Stimulated activated CD8-positive, alpha-beta memory T cell treated with anti-CD3 and anti-CD28 coated beads, Interleukin-7, amount 100 ng/mL, for 24 hours (primary cell): ENCODE measurements around the gene COL4A1.
A peak's percentile ranks its signal among the peaks of the same experiment; 100 is the strongest.

Source experiments
- DNase-seq: peaks from one replicate; pipeline ENCODE4 v3.0.0-alpha.2; 2020; ENCODE audit warnings: low read depth

The COL4A1 gene

DNA sequence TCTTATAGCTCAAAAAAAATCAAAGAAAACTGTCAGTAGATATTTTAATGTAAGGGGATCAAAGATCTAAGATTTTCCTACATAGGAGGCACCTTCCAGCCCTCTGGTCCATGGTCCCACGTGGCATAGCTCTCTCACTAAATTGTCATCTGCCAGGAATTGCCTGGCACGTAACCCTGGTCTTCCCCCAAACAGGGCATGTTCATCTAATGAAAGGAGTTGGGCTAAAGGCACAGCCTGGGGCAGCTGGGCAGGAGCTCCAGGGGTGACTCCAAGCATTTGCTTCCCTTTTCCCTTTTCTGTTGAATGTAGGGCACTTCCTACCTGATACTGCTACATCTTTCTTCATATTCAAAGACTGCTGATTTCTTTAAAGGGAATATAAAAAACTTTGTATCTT is 148.7 kb downstream of the COL4A1 start:
- DNase-seq = no peak

DNA sequence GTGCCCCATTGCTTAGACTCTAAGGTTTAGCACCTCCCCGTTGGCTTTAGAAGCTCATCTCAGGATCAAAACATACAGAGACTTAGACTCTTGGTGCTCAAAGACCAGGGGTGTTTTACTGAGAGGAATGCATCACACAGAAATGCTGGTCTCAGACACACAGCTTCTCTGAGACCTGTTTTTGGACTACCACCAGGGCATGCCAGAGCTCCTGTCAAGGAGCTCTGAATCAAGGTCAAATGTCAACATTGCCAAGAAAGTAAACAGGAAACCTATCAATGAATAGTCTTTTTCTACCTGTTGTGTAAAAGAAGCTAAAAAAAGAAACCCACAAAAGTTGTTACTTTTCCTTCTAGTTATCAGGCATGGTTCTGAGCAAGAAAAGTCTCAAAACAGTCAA is 149.2 kb downstream of the COL4A1 start:
- DNase-seq = no peak

DNA sequence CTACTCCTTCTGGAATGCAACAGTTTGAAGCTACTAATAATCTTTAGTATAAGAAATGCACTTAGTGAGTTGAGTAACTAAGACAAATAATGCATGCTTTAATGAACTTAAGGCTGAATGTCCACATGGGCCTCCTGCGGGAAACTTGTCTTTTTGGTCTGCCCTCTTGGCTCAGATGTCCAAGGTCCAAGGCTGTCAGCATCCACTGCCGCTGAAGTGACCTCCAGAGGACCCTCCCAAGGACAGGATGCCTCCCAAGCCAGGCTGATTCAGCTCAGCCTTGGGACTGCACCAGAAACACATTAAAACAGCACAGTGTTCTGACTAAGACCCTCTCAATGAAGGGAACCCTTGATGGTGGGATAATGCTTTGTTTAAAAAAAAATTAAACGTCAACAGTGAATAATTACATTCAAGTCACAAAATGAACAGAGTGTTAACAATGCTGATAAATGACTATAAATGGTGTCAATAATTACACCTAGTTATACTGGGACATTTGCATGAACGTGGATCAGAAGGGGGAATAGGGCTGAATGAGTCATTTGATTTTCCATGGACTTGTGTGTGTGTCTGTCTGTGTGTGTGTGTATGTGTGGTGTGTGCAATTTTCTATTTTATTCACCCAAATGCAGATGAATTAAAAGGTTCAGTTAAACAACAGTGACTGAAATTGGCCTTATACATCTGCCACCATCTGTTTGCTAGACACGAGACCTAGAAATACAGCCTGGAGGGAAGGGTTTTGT is 150.5 kb downstream of the COL4A1 start:
- no peak for DNase-seq

DNA sequence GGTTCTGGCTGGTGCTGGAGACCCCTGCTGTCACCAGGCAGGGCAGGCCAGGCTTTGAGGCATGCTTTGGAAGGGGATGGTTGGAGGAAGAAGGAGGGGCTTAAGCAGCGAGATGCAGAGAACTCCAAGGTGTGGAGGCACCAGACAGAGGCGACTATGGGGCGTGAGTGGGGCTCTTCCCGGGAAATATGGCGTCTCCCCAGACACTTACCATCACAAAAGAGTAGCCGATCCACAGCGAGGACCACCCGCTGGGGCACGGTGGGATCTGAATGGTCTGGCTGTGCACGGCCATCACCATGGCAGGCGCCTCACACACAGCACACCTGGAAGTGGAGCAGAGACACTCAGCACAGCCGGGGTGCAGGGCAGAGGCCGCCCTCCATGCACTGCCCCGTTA is 151.9 kb downstream of the COL4A1 start:
- no peak for DNase-seq

DNA sequence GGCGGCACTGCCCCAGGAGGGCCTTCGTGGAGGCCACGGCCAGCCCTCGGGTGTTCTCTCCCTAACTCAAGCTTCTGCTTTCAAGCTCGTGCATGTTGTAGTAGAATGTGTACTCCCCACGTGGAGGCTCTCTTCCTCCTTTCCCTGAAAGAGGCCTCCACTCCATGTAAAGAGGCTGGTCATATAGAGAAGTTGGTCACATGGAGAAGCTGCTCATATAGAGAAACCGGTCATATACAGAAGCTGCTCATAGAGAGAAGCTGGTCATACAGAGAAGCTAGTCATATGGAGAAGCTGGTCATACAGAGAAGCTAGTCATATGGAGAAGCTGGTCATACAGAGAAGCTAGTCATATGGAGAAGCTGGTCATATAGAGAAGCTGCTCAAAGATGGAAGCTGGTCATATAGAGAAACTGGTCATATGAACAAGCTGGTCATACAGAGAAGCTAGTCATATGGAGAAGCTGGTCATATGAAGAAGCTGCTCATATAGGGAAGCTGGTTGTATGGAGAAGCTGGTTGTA is 152.5 kb downstream of the COL4A1 start:
- DNase-seq = no peak

DNA sequence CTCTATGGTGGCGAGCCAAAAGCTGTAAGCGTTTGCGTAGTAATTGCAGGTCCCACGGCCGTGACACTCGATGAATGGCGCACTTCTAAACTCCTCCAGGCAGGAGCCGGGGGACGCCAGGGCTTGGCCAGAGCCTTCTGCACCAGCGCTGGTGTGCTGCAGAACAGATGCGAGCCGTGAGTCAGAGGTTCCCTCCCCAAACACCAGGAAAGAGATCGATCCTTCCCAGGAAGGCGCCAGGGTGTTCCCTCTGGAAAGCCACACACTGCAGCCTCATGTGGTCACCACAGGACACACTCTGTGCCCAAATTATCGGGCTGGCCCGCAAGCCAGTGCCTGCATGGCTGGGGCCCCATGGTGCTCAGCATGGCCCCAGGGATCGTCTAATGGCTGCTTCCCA is 154.6 kb downstream of the COL4A1 start:
- no peak for DNase-seq

DNA sequence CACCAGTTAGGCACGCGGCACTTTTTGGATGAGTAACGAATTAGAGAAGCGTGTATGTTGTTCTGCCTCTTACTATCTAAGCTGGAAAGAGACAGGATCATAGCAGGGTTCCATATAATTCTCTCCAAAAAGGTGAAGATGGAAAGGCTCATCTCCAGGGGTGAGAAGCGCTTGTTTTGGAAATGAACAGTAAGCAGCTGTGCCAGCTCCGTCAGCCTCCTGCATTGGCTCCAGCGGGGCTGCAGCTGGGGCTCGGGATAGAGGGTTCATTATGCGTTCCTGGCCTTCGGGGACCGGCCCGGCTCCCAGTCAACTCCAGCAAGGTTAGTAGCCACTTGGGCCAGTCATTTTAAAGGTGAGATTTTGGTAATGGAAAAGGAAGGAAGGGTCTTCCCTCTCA is 155.5 kb downstream of the COL4A1 start:
- DNase-seq = no peak

DNA sequence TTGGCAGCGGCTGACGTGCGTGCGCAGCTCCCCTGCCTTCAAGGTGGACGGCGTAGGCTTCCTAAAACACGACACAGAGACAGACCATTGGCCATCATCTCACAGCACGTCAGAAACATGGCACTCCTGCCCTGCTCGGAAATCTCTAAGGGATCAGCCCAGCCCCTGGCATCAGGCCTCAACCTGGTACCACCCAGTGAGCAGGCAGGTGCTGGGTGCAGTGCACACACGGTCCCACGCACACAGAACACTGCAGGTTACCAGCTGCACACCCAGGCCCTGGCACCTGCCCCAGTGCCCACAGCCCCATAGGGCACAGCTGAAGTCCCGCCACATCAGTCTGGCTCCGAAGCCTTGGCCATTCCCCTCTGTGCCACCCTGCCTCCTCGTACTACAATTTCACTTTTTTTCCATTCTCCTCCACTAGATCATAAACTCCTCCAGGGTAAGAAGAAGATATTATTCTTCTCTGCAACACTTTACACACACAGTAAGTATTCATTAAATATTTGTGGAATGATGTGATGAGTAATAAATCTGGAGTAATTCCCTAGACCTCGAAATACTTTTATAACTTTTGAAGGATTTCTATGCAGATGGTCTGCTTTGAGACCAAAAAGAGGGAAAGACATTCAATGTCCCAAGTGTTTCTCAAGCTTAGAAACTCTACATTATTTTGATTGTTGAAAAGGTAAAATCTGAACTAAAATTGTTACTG is 156.4 kb downstream of the COL4A1 start:
- no peak for DNase-seq

DNA sequence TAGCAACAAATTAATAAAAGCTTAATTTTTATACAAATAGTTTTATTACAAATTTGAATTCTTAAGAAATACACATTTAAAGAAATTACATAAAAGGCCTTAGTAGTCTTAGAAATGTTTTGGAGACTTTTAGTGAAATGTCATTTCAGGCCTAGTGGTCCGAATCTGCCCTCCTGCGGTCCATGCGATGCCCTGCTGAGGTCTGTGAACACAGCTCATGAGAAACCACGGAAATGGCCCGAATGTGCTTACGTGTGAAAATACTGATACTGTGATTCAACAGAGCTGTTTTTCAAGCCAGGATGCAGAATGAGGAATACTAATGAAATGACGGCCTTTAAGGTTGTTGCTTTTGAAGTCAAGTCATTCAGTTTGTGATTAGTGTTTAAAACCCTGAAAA is 157.9 kb downstream of the COL4A1 start:
- DNase-seq = no peak

DNA sequence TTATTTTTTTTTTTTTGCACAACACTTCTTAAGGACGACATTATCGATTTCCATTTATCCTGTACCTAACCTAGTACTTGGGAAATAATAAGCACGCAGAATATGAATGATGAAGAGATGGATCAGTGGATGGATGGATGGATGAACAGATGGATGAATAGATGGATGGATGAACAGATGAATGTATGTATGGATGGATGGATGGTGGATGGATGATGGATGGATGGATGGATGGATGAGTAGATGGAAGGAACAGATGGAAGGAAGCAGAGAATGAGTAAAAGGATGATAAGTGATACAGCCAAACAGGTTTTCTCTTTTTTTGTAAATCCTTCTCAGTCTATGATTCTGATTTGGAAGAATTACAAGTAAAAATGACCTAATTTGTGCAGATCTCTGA is 166.9 kb downstream of the COL4A1 start:
- DNase-seq = no peak

DNA sequence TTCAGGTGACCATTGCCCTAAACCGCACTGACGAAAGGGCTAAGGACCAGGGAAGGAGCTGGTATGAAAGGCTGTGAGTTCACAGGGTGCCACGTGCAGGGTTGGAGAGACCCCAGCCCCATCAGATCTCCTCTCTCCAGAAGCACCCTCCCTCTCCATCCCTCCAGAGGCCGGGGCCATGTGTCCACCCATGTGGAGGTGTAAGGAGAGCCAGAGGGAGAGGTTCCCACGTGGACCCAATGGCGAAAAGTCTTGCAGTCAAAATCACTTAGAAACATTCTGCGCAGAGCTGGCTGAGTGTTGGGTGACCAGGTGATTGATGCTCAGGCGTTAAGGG is 168.3 kb downstream of the COL4A1 start:
- DNase-seq = no peak

DNA sequence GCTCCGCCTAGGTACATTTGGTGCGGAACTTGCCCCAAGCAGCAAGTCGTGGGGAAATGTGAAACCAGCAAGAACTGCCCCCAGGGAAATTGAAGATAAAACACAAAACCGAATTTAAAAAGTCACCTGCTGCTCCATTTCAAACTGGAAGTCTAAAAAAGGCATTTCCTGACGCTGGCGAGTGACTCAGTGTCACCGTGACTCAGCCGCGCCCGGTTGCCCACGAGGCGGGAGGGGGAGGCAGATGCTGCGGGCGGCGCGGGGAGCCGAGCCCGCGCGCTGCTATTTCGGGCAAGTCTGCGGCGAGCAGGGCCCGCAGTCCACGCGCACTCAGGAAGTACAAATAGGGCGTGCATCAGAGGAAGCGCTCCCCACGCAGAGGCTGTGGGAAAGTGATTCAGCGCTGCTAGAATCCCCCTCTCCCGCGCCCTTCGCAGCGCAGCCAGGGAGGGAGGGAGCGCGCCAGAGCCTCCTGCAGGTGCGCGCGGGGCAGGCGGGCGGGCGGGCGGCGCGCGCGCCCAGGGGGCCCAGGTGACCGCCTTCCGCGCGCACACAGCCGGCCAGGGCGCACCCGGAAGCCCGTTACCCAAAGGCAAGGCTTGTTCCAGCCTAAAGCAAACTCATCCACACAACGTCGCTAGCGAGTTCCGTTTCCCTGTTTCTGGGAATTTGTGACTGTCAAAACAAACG is 168.8 kb downstream of the COL4A1 start:
- peak; percentile 51 for DNase-seq

DNA sequence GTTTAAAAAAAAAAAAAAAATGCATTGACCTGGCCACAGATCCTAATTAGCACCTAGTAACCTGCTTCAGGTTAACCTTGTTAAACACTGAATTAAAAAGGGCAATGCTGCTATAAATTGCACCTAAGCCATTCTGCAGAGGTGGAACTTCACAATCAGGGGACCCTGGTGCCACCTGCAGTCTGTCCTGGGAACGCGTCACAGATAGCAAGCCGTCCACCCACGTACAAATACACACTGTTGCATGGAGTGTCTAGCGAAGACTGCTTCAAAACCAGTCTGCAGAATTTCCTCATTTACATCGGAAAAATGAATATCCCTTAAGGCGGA is 169.3 kb downstream of the COL4A1 start:
- DNase-seq = no peak

DNA sequence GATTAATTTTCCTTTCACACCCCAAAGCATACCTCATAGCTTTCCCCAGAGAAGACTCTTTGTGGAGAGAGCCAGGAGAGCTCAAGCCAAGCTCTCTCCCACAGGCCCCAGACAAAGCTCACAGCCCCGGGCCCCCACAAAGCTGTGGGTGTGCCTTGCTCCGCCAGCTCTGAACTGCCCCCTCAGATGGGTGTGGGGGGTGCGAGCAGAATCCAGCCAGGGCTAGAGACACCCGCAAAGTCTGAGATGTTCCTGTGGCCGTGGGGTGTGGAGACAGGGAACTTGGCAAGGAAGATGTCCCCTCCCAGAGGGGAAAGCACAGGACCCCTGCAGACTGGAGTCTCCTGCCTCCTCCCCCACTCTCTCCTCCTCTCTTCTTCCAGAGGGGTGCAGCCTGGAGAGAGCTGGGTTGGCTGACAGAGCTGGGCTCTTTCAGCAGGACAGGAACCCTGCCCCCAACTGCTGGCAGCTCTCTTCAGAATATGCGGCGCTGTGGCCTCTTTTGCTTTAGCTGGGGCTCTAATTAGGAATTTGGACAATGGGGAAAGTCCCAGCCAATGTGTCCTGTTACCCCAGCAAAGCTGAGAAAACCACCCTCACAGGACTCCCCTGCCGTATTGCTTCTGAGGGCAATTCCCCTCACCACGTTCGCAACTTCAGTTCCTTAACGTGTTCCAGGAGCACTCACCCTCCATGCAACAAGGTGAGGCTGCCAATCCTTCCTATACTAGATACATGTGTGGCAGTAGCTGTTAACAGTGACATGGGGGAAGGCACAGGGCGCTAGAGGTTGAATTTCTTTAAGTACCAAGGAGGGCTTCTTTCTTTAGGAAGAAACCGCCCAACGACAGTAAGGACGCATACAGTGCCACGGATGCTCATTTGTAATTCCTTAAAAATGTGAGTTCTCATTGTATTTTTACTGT is 170.0 kb downstream of the COL4A1 start:
- DNase-seq = no peak

DNA sequence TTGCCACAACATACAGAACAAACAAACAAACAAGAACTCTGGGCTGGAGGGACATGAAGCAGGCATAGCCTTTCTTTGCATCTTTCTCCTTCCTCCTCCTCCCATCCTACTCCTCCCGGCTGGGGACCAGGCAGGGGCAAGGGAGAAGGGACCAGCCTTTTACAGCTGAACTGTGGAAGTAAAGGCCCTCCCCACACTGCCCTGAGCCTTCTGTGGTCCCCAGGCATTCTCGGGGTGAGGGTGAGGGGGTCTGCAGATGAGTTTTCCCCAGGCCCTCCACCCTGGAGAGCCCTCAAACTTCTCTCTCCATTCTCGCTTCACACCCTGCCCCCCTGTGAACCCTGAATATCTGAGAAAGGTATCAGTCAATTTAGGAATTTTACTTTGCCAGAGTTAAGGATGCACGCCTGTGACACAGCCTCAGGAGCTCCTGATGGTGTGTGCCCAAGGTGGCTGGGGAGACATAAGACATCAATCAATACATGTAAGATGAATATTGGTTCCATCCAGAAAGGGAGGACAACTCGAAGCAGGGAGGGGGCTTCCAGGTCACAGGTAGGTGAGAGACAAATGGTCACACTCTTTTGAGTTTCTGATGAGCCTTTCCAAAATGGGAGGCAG is 170.9 kb downstream of the COL4A1 start:
- no peak for DNase-seq

DNA sequence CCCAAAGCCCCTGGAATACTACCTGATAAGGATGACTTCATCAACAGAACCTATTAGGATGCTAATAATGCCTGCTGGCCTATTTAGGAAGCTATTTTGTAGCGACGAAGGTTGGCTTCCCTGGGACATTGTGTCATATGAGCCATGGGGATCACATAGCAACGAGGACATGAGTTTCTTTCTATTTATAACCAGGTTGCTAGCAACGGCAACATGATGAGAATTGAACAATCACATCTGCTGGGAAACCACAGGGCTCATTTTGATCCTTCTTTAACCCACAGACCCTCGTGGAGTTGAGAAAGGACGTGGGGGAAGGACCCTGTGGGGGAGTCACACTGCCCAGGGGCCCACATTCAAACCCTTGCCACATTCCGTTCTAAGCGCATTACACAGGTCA is 172.2 kb downstream of the COL4A1 start:
- DNase-seq = no peak

DNA sequence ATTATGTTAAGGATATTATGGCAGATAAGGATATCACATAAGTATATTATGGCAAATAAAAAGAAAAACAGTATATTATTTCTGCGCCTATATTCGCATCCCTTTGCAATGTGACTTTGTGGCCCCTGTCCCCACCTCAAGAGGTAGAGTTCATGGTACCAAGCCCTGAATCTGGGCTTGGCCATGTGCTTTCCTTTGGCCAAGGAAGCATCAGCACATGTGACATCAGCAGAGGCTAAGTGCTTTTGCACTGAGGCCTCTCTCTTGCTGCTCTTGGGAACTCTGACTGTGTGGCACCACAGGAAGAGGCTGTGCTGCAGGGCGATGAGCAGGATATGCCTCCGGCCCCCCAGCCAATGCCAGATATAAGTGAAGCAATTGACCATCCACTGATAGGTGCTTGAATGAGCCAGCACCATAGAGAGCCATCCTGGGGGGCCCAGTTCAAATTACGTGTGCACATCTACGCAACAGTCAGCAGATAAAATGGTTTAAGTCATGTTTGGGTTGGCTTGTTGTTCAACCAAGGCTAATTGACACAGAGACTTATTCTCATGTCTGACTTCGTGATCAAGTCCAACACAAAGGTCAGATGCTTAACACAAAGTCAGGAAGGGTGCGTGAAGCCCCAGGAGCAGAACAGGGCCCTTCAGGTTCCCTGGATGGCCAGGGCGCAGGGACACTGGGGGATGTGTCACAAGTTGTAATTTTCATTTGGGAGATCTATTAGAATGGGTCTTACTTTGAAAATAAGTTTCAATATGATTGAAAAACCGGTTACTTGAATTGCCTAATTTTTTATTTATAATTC is 173.3 kb downstream of the COL4A1 start:
- no peak for DNase-seq

DNA sequence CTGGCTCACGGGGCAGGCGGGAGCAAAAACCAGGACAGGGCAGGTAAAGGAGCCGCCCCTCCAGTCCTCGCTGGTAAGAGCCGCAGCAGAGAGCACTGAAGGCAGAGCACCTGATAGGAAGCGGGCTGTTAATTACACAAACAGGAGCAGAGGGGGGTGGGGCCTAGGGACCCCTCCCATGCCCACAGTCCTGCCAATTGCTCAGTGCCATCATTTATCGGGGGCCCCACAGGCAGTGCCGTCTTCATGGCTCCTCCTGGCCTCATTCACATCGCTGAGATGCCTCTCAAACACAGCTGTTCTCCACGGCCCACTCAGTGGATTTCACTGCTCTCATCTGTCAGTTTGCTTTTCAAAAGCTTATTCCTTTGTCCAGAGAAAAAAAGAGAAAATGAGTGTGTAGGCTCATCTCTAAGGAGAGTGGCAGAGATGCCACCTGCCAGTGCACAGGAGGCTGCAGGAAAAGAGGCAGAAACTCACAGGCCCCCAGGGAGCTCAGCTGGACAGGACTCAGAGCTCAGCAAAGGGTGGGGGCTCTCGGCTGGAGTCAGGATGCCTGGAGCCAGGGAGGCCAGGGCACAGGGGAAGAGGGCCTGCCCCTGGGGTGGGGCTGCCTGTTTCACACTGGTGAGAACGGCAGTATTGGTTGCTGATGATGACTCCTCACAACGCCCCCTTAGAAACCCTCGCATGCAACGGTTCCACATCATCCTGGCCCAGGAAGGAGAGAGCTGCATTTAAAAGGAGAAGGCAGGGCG is 174.6 kb downstream of the COL4A1 start:
- no peak for DNase-seq

DNA sequence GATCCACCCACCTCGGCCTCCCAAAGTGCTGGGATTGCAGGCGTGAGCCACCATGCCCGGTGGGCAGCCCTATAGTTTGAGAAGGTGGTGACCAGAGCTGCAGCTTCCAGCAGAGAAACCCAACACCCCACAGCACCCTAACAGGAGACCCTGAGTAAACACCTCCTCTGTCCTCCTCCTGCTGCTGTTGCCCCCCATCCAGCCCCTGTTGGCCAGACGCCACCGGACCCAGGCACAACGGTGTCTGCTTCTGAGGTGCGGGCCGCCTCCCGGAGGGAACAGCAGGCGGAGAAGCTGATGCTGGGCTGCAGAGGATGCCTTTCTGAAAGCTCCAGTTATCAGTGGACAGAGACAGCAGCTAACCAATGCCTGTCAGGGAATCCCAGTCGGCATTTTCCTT is 175.5 kb downstream of the COL4A1 start:
- DNase-seq = no peak

DNA sequence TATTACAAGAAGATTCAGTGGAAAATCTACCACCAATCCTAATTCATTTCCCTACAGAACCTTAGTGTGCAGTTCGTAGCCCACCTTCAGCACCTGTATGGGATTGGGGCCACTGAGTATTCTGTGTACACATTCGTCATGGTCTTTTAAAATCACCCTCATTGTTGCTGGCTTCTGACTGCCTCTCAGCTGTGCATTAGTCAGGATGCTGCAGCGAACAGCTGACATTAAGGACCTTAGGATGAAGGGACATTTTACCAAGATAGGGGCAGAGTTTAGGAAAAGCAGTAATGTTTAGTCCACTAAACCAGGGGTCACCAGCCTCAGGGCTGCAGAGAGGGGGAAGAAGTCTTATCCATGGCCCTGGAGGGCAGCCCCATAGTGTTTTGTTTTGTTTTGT is 176.5 kb downstream of the COL4A1 start:
- no peak for DNase-seq
